ENCODE results near the gene CADM1. TPM values are rescaled to one million over a fixed set of nuclear protein-coding genes. Genes with fewer than 3 reads are reported as not detected.

CADM1 gene
- total and polyA plus RNA-seq, 2 donors (not counting 3 experiments of a cell fraction or from before 2014, with no cell fraction given): 0.52 to 2.6 TPM

GRCh38 chr11:115197433-115197832 lies 306.8 kb downstream of the CADM1 start:
- no peak for FAIRE-seq
- Histone ChIP-seq H3K9ac (replicated peaks; ENCODE audit: extremely low read depth, insufficient read depth, low read length) (no peak overlapping the region), H3K9me1 (replicated peaks; ENCODE audit: control insufficient read depth, extremely low read depth, insufficient read depth, low read length) (no peaks in the 10 kb centered on the region), H2AFZ (ENCODE audit: low read depth, low read length) (no peak overlapping the region), H3K4me3 (replicated peaks in 1 of 3; ENCODE audit: insufficient read depth in 1 of 3, low read depth in 1 of 3, low read length in 3 of 3) (no peak overlapping the region), H3K27ac (ENCODE audit: insufficient read depth, low read depth, low read length) (no peak overlapping the region), H3K4me2 (ENCODE audit: insufficient read depth, low read length) (no peak overlapping the region), H3K9me3 (replicated peaks; ENCODE audit: control insufficient read depth, insufficient read depth, low read length) (no peaks in the 10 kb centered on the region), H3K4me1 (ENCODE audit: control insufficient read depth, extremely low read depth, insufficient read depth, low read length) (no peaks in the 10 kb centered on the region), H3K36me3 (ENCODE audit: control insufficient read depth in 2 of 2, extremely low read depth in 1 of 2, insufficient read depth in 2 of 2, low read length in 2 of 2) (no peaks in the 10 kb centered on the region), H3K27me3 (ENCODE audit: control insufficient read depth in 2 of 2, insufficient read depth in 2 of 2, low read length in 2 of 2) (no peaks in the 10 kb centered on the region), H3K79me2 (ENCODE audit: control insufficient read depth, insufficient read depth, low read length) (no peaks in the 10 kb centered on the region), H4K20me1 (replicated peaks; ENCODE audit: control insufficient read depth, extremely low read depth, insufficient read depth, low read length) (no peaks in the 10 kb centered on the region)
- no peak for DNase-seq (ENCODE audit: low read depth, low spot score)
- CTCF ChIA-PET: no interaction called here
- BruUV-seq (replicated peaks): no TSS peak
- POLR2A ChIA-PET: no interaction called here
- no peak for TF ChIP-seq CTCF (IDR thresholded peaks at IDR 0.05; ENCODE audit: extremely low read depth in 1 of 2, insufficient read depth in 1 of 2, low read depth in 1 of 2, low read length in 2 of 2)
- intact Hi-C loops (cut with micrococcal nuclease): no loop called here
- dilution Hi-C loops (cut with MboI; ENCODE audit: extremely low pct_ligation_motif_present, low sequenced_read_pairs): no loop called here

- intact Hi-C loops (cut with micrococcal nuclease): no loop called here
- no TSS peak for BruUV-seq (replicated peaks)
- dilution Hi-C loops (cut with MboI; ENCODE audit: extremely low pct_ligation_motif_present, low sequenced_read_pairs): no loop called here
- Histone ChIP-seq H3K27ac (ENCODE audit: insufficient read depth, low read depth, low read length) (no peak overlapping the region), H3K79me2 (ENCODE audit: control insufficient read depth, insufficient read depth, low read length) (no peaks in the 10 kb centered on the region), H3K9me3 (replicated peaks; ENCODE audit: control insufficient read depth, insufficient read depth, low read length) (no peaks in the 10 kb centered on the region), H3K4me2 (ENCODE audit: insufficient read depth, low read length) (no peak overlapping the region), H3K27me3 (ENCODE audit: control insufficient read depth in 2 of 2, insufficient read depth in 2 of 2, low read length in 2 of 2) (no peaks in the 10 kb centered on the region), H3K4me1 (ENCODE audit: control insufficient read depth, extremely low read depth, insufficient read depth, low read length) (no peaks in the 10 kb centered on the region), H3K9me1 (replicated peaks; ENCODE audit: control insufficient read depth, extremely low read depth, insufficient read depth, low read length) (no peaks in the 10 kb centered on the region), H3K4me3 (replicated peaks in 1 of 3; ENCODE audit: insufficient read depth in 1 of 3, low read depth in 1 of 3, low read length in 3 of 3) (no peak overlapping the region), H4K20me1 (replicated peaks; ENCODE audit: control insufficient read depth, extremely low read depth, insufficient read depth, low read length) (no peaks in the 10 kb centered on the region), H3K9ac (replicated peaks; ENCODE audit: extremely low read depth, insufficient read depth, low read length) (no peak overlapping the region), H3K36me3 (ENCODE audit: control insufficient read depth in 2 of 2, extremely low read depth in 1 of 2, insufficient read depth in 2 of 2, low read length in 2 of 2) (no peaks in the 10 kb centered on the region), H2AFZ (ENCODE audit: low read depth, low read length) (no peak overlapping the region)
- FAIRE-seq (no peak), DNase-seq (ENCODE audit: low read depth, low spot score) (no peak)
- POLR2A ChIA-PET: no interaction called here
- CTCF ChIA-PET: interaction anchor here (0.7 kb wide), 1 partner anchor 432 kb away, joined by 3 read pairs; no protein-coding TSS in a partner anchor
- TF ChIP-seq EZH2 (IDR thresholded peaks at IDR 0.05; ENCODE audit: borderline replicate concordance, low read depth, low read length, severe bottlenecking) (no peak), FOS (IDR thresholded peaks at IDR 0.05; ENCODE audit: borderline replicate concordance, insufficient read depth, low read length) (no peak), MAX (IDR thresholded peaks at IDR 0.05; ENCODE audit: insufficient read depth, insufficient read length) (no peak), MYC (IDR thresholded peaks at IDR 0.05; ENCODE audit: low read depth, low read length) (no peak)
Measured at GRCh38 chr11:115197031-115197430, 307.2 kb downstream of the CADM1 start.
